Measurements from ENCODE around the gene CFAP74.

DNA sequence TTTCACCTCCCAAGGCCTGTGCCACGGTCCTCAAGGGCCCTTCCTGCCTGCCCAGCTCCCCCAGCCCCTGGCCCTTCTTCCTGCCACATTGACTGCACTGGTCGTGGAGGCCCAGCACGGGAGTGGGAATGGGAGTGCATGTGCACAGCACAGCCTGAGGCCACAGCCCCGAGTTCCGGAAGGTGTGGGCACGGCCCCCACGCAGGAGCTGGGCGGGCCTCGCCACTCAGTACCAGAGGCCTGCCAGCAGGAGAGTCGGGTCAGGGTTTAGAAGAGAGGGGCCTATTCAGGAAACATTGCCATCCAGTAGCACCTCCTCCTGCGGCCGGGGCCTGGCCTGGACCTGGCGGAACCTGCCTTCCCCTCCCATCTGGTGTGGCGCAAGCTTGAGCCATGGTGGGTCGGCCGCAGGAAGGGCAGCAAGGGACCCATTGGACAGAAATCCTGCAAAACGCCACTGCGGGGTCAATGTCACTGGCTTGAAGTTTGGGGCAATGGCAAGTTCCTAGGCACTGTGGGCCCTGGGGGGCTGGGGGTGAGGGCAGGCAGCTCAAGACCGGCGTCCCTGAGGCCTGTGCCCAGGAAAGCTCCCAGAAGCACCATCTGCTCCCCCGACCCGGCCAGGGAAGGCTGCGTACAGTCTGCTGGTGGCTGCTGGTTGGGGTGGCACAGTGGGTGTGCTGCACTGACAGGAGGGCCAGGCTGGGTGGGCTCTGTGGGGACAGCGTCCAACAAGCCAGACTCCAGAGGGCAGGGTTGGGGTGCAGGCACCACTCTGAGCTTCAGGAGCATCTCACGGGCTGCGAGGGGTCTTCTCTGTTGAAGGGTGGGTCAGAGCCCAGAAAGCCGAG is 82.8 kb downstream of the CFAP74 start:
- TF ChIP-seq, protein P1, sequence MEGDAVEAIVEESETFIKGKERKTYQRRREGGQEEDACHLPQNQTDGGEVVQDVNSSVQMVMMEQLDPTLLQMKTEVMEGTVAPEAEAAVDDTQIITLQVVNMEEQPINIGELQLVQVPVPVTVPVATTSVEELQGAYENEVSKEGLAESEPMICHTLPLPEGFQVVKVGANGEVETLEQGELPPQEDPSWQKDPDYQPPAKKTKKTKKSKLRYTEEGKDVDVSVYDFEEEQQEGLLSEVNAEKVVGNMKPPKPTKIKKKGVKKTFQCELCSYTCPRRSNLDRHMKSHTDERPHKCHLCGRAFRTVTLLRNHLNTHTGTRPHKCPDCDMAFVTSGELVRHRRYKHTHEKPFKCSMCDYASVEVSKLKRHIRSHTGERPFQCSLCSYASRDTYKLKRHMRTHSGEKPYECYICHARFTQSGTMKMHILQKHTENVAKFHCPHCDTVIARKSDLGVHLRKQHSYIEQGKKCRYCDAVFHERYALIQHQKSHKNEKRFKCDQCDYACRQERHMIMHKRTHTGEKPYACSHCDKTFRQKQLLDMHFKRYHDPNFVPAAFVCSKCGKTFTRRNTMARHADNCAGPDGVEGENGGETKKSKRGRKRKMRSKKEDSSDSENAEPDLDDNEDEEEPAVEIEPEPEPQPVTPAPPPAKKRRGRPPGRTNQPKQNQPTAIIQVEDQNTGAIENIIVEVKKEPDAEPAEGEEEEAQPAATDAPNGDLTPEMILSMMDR (IDR thresholded peaks at IDR 0.05) = no peak
- TF ChIP-seq POLR2A (IDR thresholded peaks at IDR 0.05) = no peak
